HepG2 (cell line): ENCODE results near the gene FOXK2. TPM values are rescaled to one million over a fixed set of nuclear protein-coding genes. Genes with fewer than 3 reads are reported as not detected.
A peak's percentile ranks its signal among the peaks of the same experiment; 100 is the strongest.

Source experiments
- BRD4 ChIP-seq: sonication (generic); formaldehyde crosslinking; IDR thresholded peaks from 2 replicates; pipeline ENCODE4 v1.4.0; 2020; ENCODE audit warnings: missing genetic modification reagents
- KIAA2018 ChIP-seq: sonication (generic); formaldehyde crosslinking; IDR thresholded peaks from 2 replicates; pipeline ENCODE4 v1.5.0; 2020; ENCODE audit warnings: mild to moderate bottlenecking, missing genetic modification reagents, borderline replicate concordance
- NAIF1 ChIP-seq: sonication (generic); formaldehyde crosslinking; IDR thresholded peaks from 2 replicates; pipeline ENCODE4 v1.5.0; 2020; ENCODE audit warnings: mild to moderate bottlenecking, missing genetic modification reagents, borderline replicate concordance
- PPARG ChIP-seq: conservative IDR thresholded peaks from 2 replicates; pipeline ENCODE4 v1.6.1; 2016; ENCODE audit warnings: missing biosample characterization, missing genetic modification reagents
- SALL1 ChIP-seq: sonication (generic); formaldehyde crosslinking; IDR thresholded peaks from 2 replicates; pipeline ENCODE4 v1.8.0; 2022; ENCODE audit warnings: mild to moderate bottlenecking, missing genetic modification reagents
- TP53 ChIP-seq: sonication (generic); formaldehyde crosslinking; conservative IDR thresholded peaks from 2 replicates; pipeline ENCODE4 v1.4.0; 2020; ENCODE audit warnings: missing genetic modification reagents
- ZKSCAN8 ChIP-seq: IDR thresholded peaks from 2 replicates; pipeline ENCODE4 v1.6.1; 2016; ENCODE audit warnings: borderline replicate concordance, missing genetic modification reagents, missing compliant biosample characterization
- ZNF142 ChIP-seq: sonication (generic); formaldehyde crosslinking; IDR thresholded peaks from 2 replicates; pipeline ENCODE4 v1.4.0; 2020; ENCODE audit warnings: missing genetic modification reagents
- ZNF235 ChIP-seq: sonication (generic); formaldehyde crosslinking; IDR thresholded peaks from 2 replicates; pipeline ENCODE4 v1.8.1; 2023; ENCODE audit warnings: mild to moderate bottlenecking, missing genetic modification reagents, borderline replicate concordance
- ZNF337 ChIP-seq: sonication (generic); formaldehyde crosslinking; IDR thresholded peaks from 2 replicates; pipeline ENCODE4 v1.5.1; 2020; ENCODE audit warnings: missing genetic modification reagents, low read depth, mild to moderate bottlenecking, borderline replicate concordance
- ZNF460 ChIP-seq: sonication (generic); formaldehyde crosslinking; IDR thresholded peaks from 2 replicates; pipeline ENCODE4 v1.5.1; 2020; ENCODE audit warnings: missing genetic modification reagents, mild to moderate bottlenecking, borderline replicate concordance
- ZNF550 ChIP-seq: sonication (generic); formaldehyde crosslinking; IDR thresholded peaks from 2 replicates; pipeline ENCODE4 v1.4.0; 2020; ENCODE audit warnings: mild to moderate bottlenecking, missing genetic modification reagents, borderline replicate concordance
- ZNF607 ChIP-seq: sonication (generic); formaldehyde crosslinking; IDR thresholded peaks from 2 replicates; pipeline ENCODE4 v1.5.1; 2020; ENCODE audit warnings: missing genetic modification reagents, mild to moderate bottlenecking, borderline replicate concordance
- polyA plus RNA-seq, 8 experiments: library from polyadenylated mRNA; depleted of rRNA in 3 of 8; stranded (reverse) in 7 of 8; unstranded in 1 of 8; fragments of >200 nt; fragmentation: Illumina TruSeq in 4 of 8; extraction: Trizol in 4 of 8; gene quantifications; 2 replicates each; pipeline versions ENCODE4 v1.2.1 to v1.2.3, GENCODE V29; 2011 to 2016; ENCODE audit warnings: low read depth in 4 of 8, missing spikeins in 1 of 8, mixed read lengths in 1 of 8; ENCODE audit not compliant: insufficient read depth in 1 of 8
- total RNA-seq, 5 experiments: library from RNA; depleted of rRNA; stranded (reverse); fragments of >200 nt; fragmentation: Illumina TruSeq; extraction: Trizol; gene quantifications; 2 replicates each; pipeline ENCODE4 v1.2.3, GENCODE V29; 2016; ENCODE audit warnings: low read depth in 1 of 5

Gene FOXK2
- total and polyA plus RNA-seq, 2 of the 13 experiments (the other 11 are each of a cell fraction or from before 2014, with no cell fraction given), result 67.1 to 67.2 TPM

- TF ChIP-seq KIAA2018 (CRISPR knock-in tag) (no peak), ZNF337 (CRISPR knock-in tag) (0 out of 2 replicates have a peak, but pooled peaks have one; percentile 59), TP53 (0 out of 2 replicates have a peak, but pooled peaks have one; percentile 19), ZKSCAN8 (no peak), ZNF142 (CRISPR knock-in tag) (peak; percentile 76; the same call in 1 of the 2 replicates), ZNF550 (no peak), ZNF607 (CRISPR knock-in tag) (peak; percentile 88), SALL1 (CRISPR knock-in tag) (peak; percentile 94), ZNF235 (CRISPR knock-in tag) (no peak), ZNF460 (no peak; the same call in 1 of the 2 replicates), BRD4 (CRISPR knock-in tag) (no peak; the same call in 1 of the 2 replicates), PPARG (CRISPR knock-in tag) (no peak; the same call in 1 of the 2 replicates), NAIF1 (no peak)
Observed at GRCh38 chr17:82503728-82504308, 15.7 kb upstream of the FOXK2 start (continued).
